Osteoblast (primary cell): ENCODE data around the gene PRSS3. TPM values are rescaled to one million over a fixed set of nuclear protein-coding genes. Genes with fewer than 3 reads are reported as not detected.
"Not testable (repeated sequence)": the region's sequence is repeated elsewhere in the genome, so short reads cannot be mapped to it uniquely, and the experiment has no call there.

Experiments used
- DNase-seq: peaks from one replicate; pipeline ENCODE4 v3.0.0; 2011; ENCODE audit warnings: low spot score, mixed read lengths; ENCODE audit not compliant: insufficient read length; ENCODE audit errors: missing footprints
- H2AFZ ChIP-seq: 2 replicates; pipeline ENCODE4 v1.6.0; 2011; ENCODE audit warnings: mild to moderate bottlenecking, low read length
- H3K27ac ChIP-seq: 2 replicates; pipeline ENCODE4 v1.5.1; 2011; ENCODE audit warnings: mild to moderate bottlenecking, low read depth, low read length, moderate library complexity
- H3K27me3 ChIP-seq: 2 replicates; pipeline ENCODE4 v1.6.0; 2012; ENCODE audit warnings: mild to moderate bottlenecking, control low read depth, inconsistent platforms, low read length, moderate library complexity; ENCODE audit not compliant: insufficient read depth
- H3K36me3 ChIP-seq: 2 replicates; pipeline ENCODE4 v1.5.1; 2011; ENCODE audit warnings: mild to moderate bottlenecking, low read length, control low read depth, moderate library complexity; ENCODE audit not compliant: insufficient read depth
- H3K4me1 ChIP-seq: 2 replicates; pipeline ENCODE4 v1.5.1; 2011; ENCODE audit warnings: mild to moderate bottlenecking, low read length, control low read depth, moderate library complexity; ENCODE audit not compliant: insufficient read depth
- H3K4me2 ChIP-seq: 2 replicates; pipeline ENCODE4 v1.6.0; 2011; ENCODE audit warnings: mild to moderate bottlenecking, low read length; ENCODE audit not compliant: insufficient read depth
- H3K4me3 ChIP-seq: fragments of 200-600 bp; sonication (generic); 3 replicates; pipeline ENCODE4 v1.5.1; 2012; ENCODE audit warnings: mild to moderate bottlenecking, low read length, inconsistent platforms; ENCODE audit not compliant: insufficient read depth
- H3K79me2 ChIP-seq: 2 replicates; pipeline ENCODE4 v1.6.0; 2012; ENCODE audit warnings: mild to moderate bottlenecking, low read length, control low read depth, inconsistent platforms; ENCODE audit not compliant: insufficient read depth
- H3K9me3 ChIP-seq: 2 replicates; pipeline ENCODE4 v1.5.1; 2011; ENCODE audit warnings: low read depth, low read length, control low read depth
- H4K20me1 ChIP-seq: 2 replicates; pipeline ENCODE4 v1.6.0; 2012; ENCODE audit warnings: mild to moderate bottlenecking, low read length, control low read depth; ENCODE audit not compliant: insufficient read depth
- total RNA-seq: library from RNA; depleted of rRNA; stranded (reverse); fragments of >200 nt; gene quantifications from 2 replicates; pipeline ENCODE4 v1.2.3, GENCODE V29; 2012
- TF ChIP-seq, protein P1 (sequence below): IDR thresholded peaks from 2 replicates; pipeline ENCODE4 v1.5.1; 2011; ENCODE audit warnings: mild to moderate bottlenecking, low read depth, low read length, moderate library complexity; ENCODE audit errors: extremely low read depth

PRSS3 gene
- total RNA-seq, 1 donor, result 2.2 TPM

DNA sequence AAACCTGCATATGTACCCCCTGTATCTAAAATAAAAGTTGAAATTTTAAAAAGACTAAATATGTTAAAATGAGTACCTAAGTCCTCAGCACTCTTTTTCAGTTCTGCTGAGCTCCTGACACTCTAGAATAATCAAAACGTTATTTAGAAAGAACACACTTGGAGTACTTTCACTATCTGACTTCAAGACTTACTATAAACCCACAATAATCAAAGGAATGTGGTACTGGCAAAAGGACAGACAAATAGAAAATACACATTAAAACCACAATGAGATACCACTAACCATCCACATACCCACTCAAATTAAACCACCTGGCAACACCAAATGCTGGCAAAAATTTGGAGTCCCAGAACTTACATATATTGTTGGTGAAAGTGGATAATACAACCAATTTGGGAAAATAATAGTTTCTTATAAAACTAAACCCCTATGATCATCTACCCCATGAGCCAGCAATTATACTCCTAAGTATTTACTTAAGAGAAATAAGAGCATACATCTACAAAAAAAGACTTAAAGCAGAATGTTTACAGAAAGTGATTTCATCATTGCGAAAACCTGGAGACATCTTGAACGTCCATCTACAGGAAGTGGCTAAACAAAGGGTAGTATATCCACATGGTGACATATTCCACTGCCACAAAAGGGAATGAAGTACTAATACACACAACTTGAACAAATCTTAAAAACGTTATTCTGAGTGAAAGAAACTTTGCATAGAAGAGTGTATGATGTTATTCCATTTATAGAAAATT lies 12.8 kb upstream of the PRSS3 start:
- DNase-seq, result peak; percentile 65
- no peaks in the 10 kb centered on the region for H3K9me3 ChIP-seq
- H3K36me3 ChIP-seq, result no peaks in the 10 kb centered on the region
- no peak overlapping the region for H3K4me3 ChIP-seq
- H2AFZ ChIP-seq, result no peak overlapping the region
- H3K4me1 ChIP-seq, result peaks cover 32% of the 10 kb centered on the region
- no peak overlapping the region for H3K27ac ChIP-seq
- no peaks in the 10 kb centered on the region for H3K79me2 ChIP-seq
- peak overlapping the region; percentile 62 for H3K4me2 ChIP-seq
- H4K20me1 ChIP-seq, result no peaks in the 10 kb centered on the region
- no peaks in the 10 kb centered on the region for H3K27me3 ChIP-seq
- TF ChIP-seq, protein P1, sequence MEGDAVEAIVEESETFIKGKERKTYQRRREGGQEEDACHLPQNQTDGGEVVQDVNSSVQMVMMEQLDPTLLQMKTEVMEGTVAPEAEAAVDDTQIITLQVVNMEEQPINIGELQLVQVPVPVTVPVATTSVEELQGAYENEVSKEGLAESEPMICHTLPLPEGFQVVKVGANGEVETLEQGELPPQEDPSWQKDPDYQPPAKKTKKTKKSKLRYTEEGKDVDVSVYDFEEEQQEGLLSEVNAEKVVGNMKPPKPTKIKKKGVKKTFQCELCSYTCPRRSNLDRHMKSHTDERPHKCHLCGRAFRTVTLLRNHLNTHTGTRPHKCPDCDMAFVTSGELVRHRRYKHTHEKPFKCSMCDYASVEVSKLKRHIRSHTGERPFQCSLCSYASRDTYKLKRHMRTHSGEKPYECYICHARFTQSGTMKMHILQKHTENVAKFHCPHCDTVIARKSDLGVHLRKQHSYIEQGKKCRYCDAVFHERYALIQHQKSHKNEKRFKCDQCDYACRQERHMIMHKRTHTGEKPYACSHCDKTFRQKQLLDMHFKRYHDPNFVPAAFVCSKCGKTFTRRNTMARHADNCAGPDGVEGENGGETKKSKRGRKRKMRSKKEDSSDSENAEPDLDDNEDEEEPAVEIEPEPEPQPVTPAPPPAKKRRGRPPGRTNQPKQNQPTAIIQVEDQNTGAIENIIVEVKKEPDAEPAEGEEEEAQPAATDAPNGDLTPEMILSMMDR, result no peak

DNA sequence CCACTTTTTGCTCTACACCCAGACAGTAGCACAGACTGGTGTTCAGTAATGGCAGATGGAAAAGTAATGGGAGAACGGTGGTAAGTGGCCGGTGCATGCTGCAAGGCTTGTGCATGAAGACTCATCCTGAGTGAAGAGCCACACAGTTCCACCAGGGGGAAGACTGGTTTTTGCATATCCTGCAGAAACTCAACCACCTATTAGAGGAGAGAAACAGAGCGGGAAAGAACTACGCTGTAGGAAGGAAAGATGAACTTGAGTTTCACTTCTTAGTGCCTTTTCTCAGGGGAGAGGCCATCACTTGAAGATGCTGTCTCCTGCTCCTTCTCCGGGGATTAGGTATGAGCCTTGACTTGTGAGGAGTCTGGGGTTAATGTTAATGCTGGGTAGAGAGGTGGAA lies 9.4 kb upstream of the PRSS3 start:
- peak; percentile 76 for DNase-seq
- Histone ChIP-seq H3K36me3 (no peaks in the 10 kb centered on the region), H3K27me3 (no peaks in the 10 kb centered on the region), H4K20me1 (no peaks in the 10 kb centered on the region), H3K9me3 (no peaks in the 10 kb centered on the region), H3K27ac (no peak overlapping the region), H3K4me2 (no peak overlapping the region), H2AFZ (no peak overlapping the region), H3K4me3 (no peak overlapping the region), H3K4me1 (peaks cover 13% of the 10 kb centered on the region), H3K79me2 (no peaks in the 10 kb centered on the region)
- TF ChIP-seq, protein P1, result peak; percentile 49

DNA sequence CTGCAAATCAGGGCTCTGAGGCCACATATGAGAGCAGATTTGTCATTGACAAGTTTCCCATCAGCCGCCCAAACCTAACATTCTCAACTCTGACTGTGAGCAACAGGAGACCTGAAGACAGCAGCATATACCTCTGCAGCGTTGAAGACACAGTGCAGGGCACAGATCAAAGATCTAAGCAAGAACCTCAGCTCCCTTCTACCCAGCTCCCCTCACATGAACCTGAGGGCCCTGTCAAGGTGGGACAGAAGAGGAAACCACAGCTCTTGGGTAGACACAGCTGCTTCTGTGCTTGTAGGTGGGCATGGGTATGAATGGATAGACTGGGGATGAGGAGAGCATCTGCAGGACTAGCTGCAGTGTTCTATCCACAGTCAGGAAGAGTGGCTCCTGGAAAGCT lies 8.7 kb upstream of the PRSS3 start:
- H3K4me3 ChIP-seq, result no peak overlapping the region
- H2AFZ ChIP-seq, result no peak overlapping the region
- H3K36me3 ChIP-seq, result no peaks in the 10 kb centered on the region
- no peak for DNase-seq
- no peaks in the 10 kb centered on the region for H3K27me3 ChIP-seq
- H3K4me1 ChIP-seq, result peaks cover 20% of the 10 kb centered on the region
- H3K79me2 ChIP-seq, result no peaks in the 10 kb centered on the region
- no peaks in the 10 kb centered on the region for H3K9me3 ChIP-seq
- no peak overlapping the region for H3K27ac ChIP-seq
- no peaks in the 10 kb centered on the region for H4K20me1 ChIP-seq
- TF ChIP-seq, protein P1, result no peak
- no peak overlapping the region for H3K4me2 ChIP-seq

- H3K27me3 ChIP-seq, result no peaks in the 10 kb centered on the region
- no peak for DNase-seq
- H3K4me2 ChIP-seq, result no peak overlapping the region
- H3K4me3 ChIP-seq, result no peak overlapping the region
- TF ChIP-seq, protein P1, result peak; percentile 5
- no peaks in the 10 kb centered on the region for H3K79me2 ChIP-seq
- peaks cover 12% of the 10 kb centered on the region for H3K4me1 ChIP-seq
- no peaks in the 10 kb centered on the region for H3K36me3 ChIP-seq
- no peaks in the 10 kb centered on the region for H3K9me3 ChIP-seq
- no peaks in the 10 kb centered on the region for H4K20me1 ChIP-seq
- H3K27ac ChIP-seq, result no peak overlapping the region
- H2AFZ ChIP-seq, result no peak overlapping the region
Measured at GRCh38 chr9:33787839-33788238, 7.5 kb upstream of the PRSS3 start.

DNA sequence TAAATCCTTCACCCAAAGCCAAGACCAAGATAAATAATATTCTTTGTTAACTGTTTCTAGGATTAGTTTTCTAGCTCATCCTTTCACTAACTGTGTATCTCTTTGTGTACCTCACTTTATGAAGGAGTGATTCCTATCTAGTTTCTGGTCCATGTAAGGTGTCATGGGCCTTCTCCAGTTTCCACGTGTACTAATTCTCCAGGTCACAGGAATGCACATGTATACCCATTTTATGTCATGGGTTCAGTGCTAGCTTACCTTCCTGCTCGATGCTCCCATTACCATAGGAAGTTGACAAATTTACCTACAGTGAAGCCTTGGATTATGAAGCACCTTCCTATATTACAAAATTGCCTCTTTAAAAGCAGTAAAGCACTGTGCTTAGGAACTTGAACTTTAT lies 5.9 kb upstream of the PRSS3 start:
- not testable (repeated sequence) for H3K9me3 ChIP-seq, H3K79me2 ChIP-seq, H3K27ac ChIP-seq, H4K20me1 ChIP-seq, H3K4me3 ChIP-seq, H3K4me1 ChIP-seq, H3K4me2 ChIP-seq, DNase-seq, H2AFZ ChIP-seq, H3K36me3 ChIP-seq, H3K27me3 ChIP-seq
